Measurements from ENCODE around the gene PACRG. TPM values are rescaled to one million over a fixed set of nuclear protein-coding genes. Genes with fewer than 3 reads are reported as not detected.
"Not testable (repeated sequence)": the region's sequence is repeated elsewhere in the genome, so short reads cannot be mapped to it uniquely, and the experiment has no call there.

Gene PACRG
- total RNA-seq, 5 donors from 2014 or later (not counting 1 experiment from before 2014, with no cell fraction given), result 0.20 to 3.0 (median 1.2) TPM; not detected in 1

GRCh38 chr6:162974685-162975084 is 246.9 kb downstream of the PACRG start:
- WGBS (ENCODE audit: insufficient coverage), result 80% methylated on average over 5 of the region's 6 CpGs
- Mint-ChIP-seq H3K36me3 (no peaks in the 10 kb centered on the region), H3K27ac (no peak overlapping the region), H3K4me1 (no peaks in the 10 kb centered on the region), H3K4me3 (no peak overlapping the region), H3K9me3 (peaks cover 4 to 8% (median 6%) of the 10 kb centered on the region in 3 donors), H3K27me3 (no peaks in the 10 kb centered on the region)
- no peaks in the 10 kb centered on the region for H3K4me1 ChIP-seq (ENCODE audit: control insufficient read depth in 1 of 2, extremely low read depth in 1 of 2, insufficient read depth in 2 of 2, low read length in 2 of 2)
- H3K36me3 ChIP-seq (ENCODE audit: control insufficient read depth in 2 of 2, extremely low read depth in 1 of 2, insufficient read depth in 1 of 2, low read length in 1 of 2), result no peaks in the 10 kb centered on the region
- H3K9me3 ChIP-seq, result no peaks in the 10 kb centered on the region
- ChIA-PET POLR2A (no interaction called here), CTCF (no interaction called here)
- no peak overlapping the region for H3K4me3 ChIP-seq (ENCODE audit: control insufficient read depth in 1 of 2, extremely low read depth in 1 of 2, low read length in 1 of 2)
- ATAC-seq (replicated peaks in 1 of 4), result no peak
- no peak overlapping the region for H3K27ac ChIP-seq (ENCODE audit: low read length)
- DNase-seq, result no peak
- H3K27me3 ChIP-seq (replicated peaks in 1 of 2; ENCODE audit: control insufficient read depth in 2 of 2, extremely low read depth in 1 of 2, insufficient read depth in 2 of 2, low read length in 1 of 2), result no peaks in the 10 kb centered on the region

GRCh38 chr6:162976141-162976540 is 248.4 kb downstream of the PACRG start:
- H3K4me1 Mint-ChIP-seq, result no peaks in the 10 kb centered on the region
- H3K27ac Mint-ChIP-seq, result no peak overlapping the region
- Histone ChIP-seq H3K27ac (ENCODE audit: low read length) (no peak overlapping the region), H3K4me3 (ENCODE audit: control insufficient read depth in 1 of 2, extremely low read depth in 1 of 2, low read length in 1 of 2) (no peak overlapping the region), H3K36me3 (ENCODE audit: control insufficient read depth in 2 of 2, extremely low read depth in 1 of 2, insufficient read depth in 1 of 2, low read length in 1 of 2) (no peaks in the 10 kb centered on the region), H3K4me1 (ENCODE audit: control insufficient read depth in 1 of 2, extremely low read depth in 1 of 2, insufficient read depth in 2 of 2, low read length in 2 of 2) (no peaks in the 10 kb centered on the region), H3K27me3 (replicated peaks in 1 of 2; ENCODE audit: control insufficient read depth in 2 of 2, extremely low read depth in 1 of 2, insufficient read depth in 2 of 2, low read length in 1 of 2) (no peaks in the 10 kb centered on the region), H3K9me3 (no peaks in the 10 kb centered on the region)
- no peak for ATAC-seq (replicated peaks in 1 of 4)
- 62% methylated on average over 5 of the region's 5 CpGs for WGBS (ENCODE audit: insufficient coverage)
- no peak overlapping the region for H3K4me3 Mint-ChIP-seq
- peaks cover 4 to 8% (median 5%) of the 10 kb centered on the region in 3 donors for H3K9me3 Mint-ChIP-seq
- POLR2A ChIA-PET, result no interaction called here
- DNase-seq, result no peak
- no peaks in the 10 kb centered on the region for H3K36me3 Mint-ChIP-seq
- CTCF ChIA-PET, result no interaction called here
- no peaks in the 10 kb centered on the region for H3K27me3 Mint-ChIP-seq

- H3K27me3 Mint-ChIP-seq; H3K27ac Mint-ChIP-seq; H3K27me3 ChIP-seq (replicated peaks in 1 of 2; ENCODE audit: control insufficient read depth in 2 of 2, extremely low read depth in 1 of 2, insufficient read depth in 2 of 2, low read length in 1 of 2); H3K36me3 ChIP-seq (ENCODE audit: control insufficient read depth in 2 of 2, extremely low read depth in 1 of 2, insufficient read depth in 1 of 2, low read length in 1 of 2); H3K4me1 Mint-ChIP-seq; ATAC-seq (replicated peaks in 1 of 4); POLR2A ChIA-PET; DNase-seq; H3K9me3 ChIP-seq; H3K36me3 Mint-ChIP-seq; H3K27ac ChIP-seq (ENCODE audit: low read length); H3K4me1 ChIP-seq (ENCODE audit: control insufficient read depth in 1 of 2, extremely low read depth in 1 of 2, insufficient read depth in 2 of 2, low read length in 2 of 2); CTCF ChIA-PET; H3K4me3 ChIP-seq (ENCODE audit: control insufficient read depth in 1 of 2, extremely low read depth in 1 of 2, low read length in 1 of 2); H3K4me3 Mint-ChIP-seq: not testable (repeated sequence)
- WGBS (ENCODE audit: insufficient coverage), result no CpG with 5 or more reads among the region's 1 CpG
- peaks cover 21 to 53% (median 36%) of the 10 kb centered on the region in 3 donors for H3K9me3 Mint-ChIP-seq
Observed at GRCh38 chr6:162983234-162983633, 255.5 kb downstream of the PACRG start.

- ChIA-PET CTCF (no interaction called here), POLR2A (no interaction called here)
- Histone ChIP-seq H3K4me1 (ENCODE audit: control insufficient read depth in 1 of 2, extremely low read depth in 1 of 2, insufficient read depth in 2 of 2, low read length in 2 of 2) (no peaks in the 10 kb centered on the region), H3K9me3 (no peaks in the 10 kb centered on the region), H3K27me3 (replicated peaks in 1 of 2; ENCODE audit: control insufficient read depth in 2 of 2, extremely low read depth in 1 of 2, insufficient read depth in 2 of 2, low read length in 1 of 2) (no peaks in the 10 kb centered on the region), H3K36me3 (ENCODE audit: control insufficient read depth in 2 of 2, extremely low read depth in 1 of 2, insufficient read depth in 1 of 2, low read length in 1 of 2) (no peaks in the 10 kb centered on the region), H3K27ac (ENCODE audit: low read length) (no peak overlapping the region), H3K4me3 (ENCODE audit: control insufficient read depth in 1 of 2, extremely low read depth in 1 of 2, low read length in 1 of 2) (no peak overlapping the region)
- Mint-ChIP-seq H3K27me3 (no peaks in the 10 kb centered on the region), H3K36me3 (no peaks in the 10 kb centered on the region), H3K27ac (no peak overlapping the region), H3K4me1 (no peaks in the 10 kb centered on the region), H3K9me3 (peaks cover 11 to 19% (median 15%) of the 10 kb centered on the region in 3 donors), H3K4me3 (no peak overlapping the region)
- ATAC-seq (replicated peaks in 1 of 4) (no peak), DNase-seq (no peak)
- WGBS (ENCODE audit: insufficient coverage), result 67% methylated on average over 1 of the region's 1 CpG
Observed at GRCh38 chr6:162998777-162999176, 271.0 kb downstream of the PACRG start.

- ATAC-seq (replicated peaks in 1 of 4) (no peak), DNase-seq (no peak)
- 83% methylated on average over 2 of the region's 5 CpGs for WGBS (ENCODE audit: insufficient coverage)
- no peaks in the 10 kb centered on the region for H3K27me3 ChIP-seq (replicated peaks in 1 of 2; ENCODE audit: control insufficient read depth in 2 of 2, extremely low read depth in 1 of 2, insufficient read depth in 2 of 2, low read length in 1 of 2)
- Mint-ChIP-seq H3K27me3 (no peaks in the 10 kb centered on the region), H3K36me3 (no peaks in the 10 kb centered on the region), H3K27ac (no peak overlapping the region), H3K9me3 (peaks cover 16 to 23% (median 20%) of the 10 kb centered on the region in 3 donors), H3K4me1 (no peaks in the 10 kb centered on the region), H3K4me3 (no peak overlapping the region)
- ChIA-PET POLR2A (no interaction called here), CTCF (no interaction called here)
- H3K4me3 ChIP-seq (ENCODE audit: control insufficient read depth in 1 of 2, extremely low read depth in 1 of 2, low read length in 1 of 2), result no peak overlapping the region
- no peak overlapping the region for H3K27ac ChIP-seq (ENCODE audit: low read length)
- H3K9me3 ChIP-seq, result no peaks in the 10 kb centered on the region
- no peaks in the 10 kb centered on the region for H3K4me1 ChIP-seq (ENCODE audit: control insufficient read depth in 1 of 2, extremely low read depth in 1 of 2, insufficient read depth in 2 of 2, low read length in 2 of 2)
- H3K36me3 ChIP-seq (ENCODE audit: control insufficient read depth in 2 of 2, extremely low read depth in 1 of 2, insufficient read depth in 1 of 2, low read length in 1 of 2), result no peaks in the 10 kb centered on the region
Observed at GRCh38 chr6:162999575-163000285, 272.0 kb downstream of the PACRG start.

GRCh38 chr6:163001330-163001729 is 273.6 kb downstream of the PACRG start:
- CTCF ChIA-PET, result no interaction called here
- no peaks in the 10 kb centered on the region for H3K27me3 ChIP-seq (replicated peaks in 1 of 2; ENCODE audit: control insufficient read depth in 2 of 2, extremely low read depth in 1 of 2, insufficient read depth in 2 of 2, low read length in 1 of 2)

GRCh38 chr6:163008186-163008585 is 280.4 kb downstream of the PACRG start:
- Histone ChIP-seq H3K36me3 (ENCODE audit: control insufficient read depth in 2 of 2, extremely low read depth in 1 of 2, insufficient read depth in 1 of 2, low read length in 1 of 2) (no peaks in the 10 kb centered on the region), H3K4me3 (ENCODE audit: control insufficient read depth in 1 of 2, extremely low read depth in 1 of 2, low read length in 1 of 2) (no peak overlapping the region), H3K27ac (ENCODE audit: low read length) (no peak overlapping the region), H3K9me3 (no peaks in the 10 kb centered on the region), H3K4me1 (ENCODE audit: control insufficient read depth in 1 of 2, extremely low read depth in 1 of 2, insufficient read depth in 2 of 2, low read length in 2 of 2) (no peaks in the 10 kb centered on the region), H3K27me3 (replicated peaks in 1 of 2; ENCODE audit: control insufficient read depth in 2 of 2, extremely low read depth in 1 of 2, insufficient read depth in 2 of 2, low read length in 1 of 2) (no peaks in the 10 kb centered on the region)
- POLR2A ChIA-PET, result no interaction called here
- CTCF ChIA-PET, result no interaction called here
- Mint-ChIP-seq H3K9me3 (peaks cover 9 to 17% (median 17%) of the 10 kb centered on the region in 3 donors), H3K27ac (no peak overlapping the region), H3K27me3 (peaks cover 0 to 3% of the 10 kb centered on the region in 2 donors), H3K4me3 (no peak overlapping the region), H3K4me1 (no peaks in the 10 kb centered on the region), H3K36me3 (no peaks in the 10 kb centered on the region)
- ATAC-seq (replicated peaks in 1 of 4), result no peak
- DNase-seq, result no peak
- WGBS (ENCODE audit: insufficient coverage), result 82% methylated on average over 4 of the region's 6 CpGs

More at GRCh38 chr6:163001330-163001729, 273.6 kb downstream of the PACRG start:
- Mint-ChIP-seq H3K36me3 (no peaks in the 10 kb centered on the region), H3K27me3 (no peaks in the 10 kb centered on the region), H3K9me3 (peaks cover 11 to 17% (median 16%) of the 10 kb centered on the region in 3 donors), H3K4me3 (no peak overlapping the region), H3K27ac (no peak overlapping the region), H3K4me1 (no peaks in the 10 kb centered on the region)
- DNase-seq (no peak), ATAC-seq (replicated peaks in 1 of 4) (no peak)
- 60% methylated on average over 1 of the region's 3 CpGs for WGBS (ENCODE audit: insufficient coverage)
- Histone ChIP-seq H3K9me3 (no peaks in the 10 kb centered on the region), H3K36me3 (ENCODE audit: control insufficient read depth in 2 of 2, extremely low read depth in 1 of 2, insufficient read depth in 1 of 2, low read length in 1 of 2) (no peaks in the 10 kb centered on the region), H3K27ac (ENCODE audit: low read length) (no peak overlapping the region), H3K4me1 (ENCODE audit: control insufficient read depth in 1 of 2, extremely low read depth in 1 of 2, insufficient read depth in 2 of 2, low read length in 2 of 2) (no peaks in the 10 kb centered on the region), H3K4me3 (ENCODE audit: control insufficient read depth in 1 of 2, extremely low read depth in 1 of 2, low read length in 1 of 2) (no peak overlapping the region)
- POLR2A ChIA-PET, result no interaction called here
